ENCODE measurements around the gene NQO2. TPM values are rescaled to one million over a fixed set of nuclear protein-coding genes. Genes with fewer than 3 reads are reported as not detected.

The NQO2 gene, protein sequence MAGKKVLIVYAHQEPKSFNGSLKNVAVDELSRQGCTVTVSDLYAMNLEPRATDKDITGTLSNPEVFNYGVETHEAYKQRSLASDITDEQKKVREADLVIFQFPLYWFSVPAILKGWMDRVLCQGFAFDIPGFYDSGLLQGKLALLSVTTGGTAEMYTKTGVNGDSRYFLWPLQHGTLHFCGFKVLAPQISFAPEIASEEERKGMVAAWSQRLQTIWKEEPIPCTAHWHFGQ
- total RNA-seq: 10.5 and 33.9 TPM in 2 replicates

GRCh38 chr6:2999618-3000557 lies at the start of gene NQO2:
Gene NQO2 (plus strand): TSS chr6:2999894. CDS start chr6:3006553, 6,659 bp downstream.

DNA sequence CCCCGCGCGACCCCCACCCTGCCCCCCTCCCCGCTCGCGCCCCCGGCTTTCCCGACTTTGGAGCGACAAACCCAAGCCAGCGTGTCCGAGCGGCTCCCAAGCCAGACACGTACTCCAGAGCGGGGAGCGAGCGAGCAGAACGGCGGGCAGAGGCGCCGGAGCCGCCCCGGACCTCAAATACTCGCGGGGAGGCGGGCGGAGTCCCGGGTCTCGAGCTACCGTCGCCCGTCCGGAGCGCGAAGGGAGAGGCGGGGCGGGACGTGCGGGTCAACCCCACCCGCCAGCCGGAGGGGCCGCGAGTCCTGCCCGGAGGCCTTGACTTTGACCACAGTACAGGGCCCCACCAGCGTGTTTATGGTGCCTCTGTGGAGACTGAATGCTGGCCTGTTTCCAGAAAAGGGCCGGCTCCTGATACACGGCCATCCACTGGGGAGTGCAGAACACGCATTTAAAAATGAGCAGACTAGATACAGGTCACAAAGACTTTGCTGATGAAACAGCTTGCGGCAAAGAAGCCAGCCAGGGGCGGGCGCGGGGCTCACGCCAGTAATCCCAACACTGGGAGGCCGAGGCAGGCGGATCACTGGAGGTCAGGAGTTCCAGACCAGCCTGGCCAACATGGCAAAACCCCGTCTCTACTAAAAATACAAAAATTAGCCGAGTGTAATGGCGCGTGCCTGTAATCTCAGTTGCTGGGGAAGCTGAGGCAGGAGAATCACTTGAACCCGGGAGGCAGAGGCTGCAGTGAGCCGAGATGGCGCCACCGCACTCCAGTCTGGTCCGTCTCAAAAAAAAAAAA lies 28.1 kb upstream of the NQO2 start, which contains the start of gene SERPINB6:
SERPINB6 (minus strand) TSS at position 148 of the 799 bp plus-strand sequence. CDS start 12,235 bp downstream, outside the sequence.

DNA sequence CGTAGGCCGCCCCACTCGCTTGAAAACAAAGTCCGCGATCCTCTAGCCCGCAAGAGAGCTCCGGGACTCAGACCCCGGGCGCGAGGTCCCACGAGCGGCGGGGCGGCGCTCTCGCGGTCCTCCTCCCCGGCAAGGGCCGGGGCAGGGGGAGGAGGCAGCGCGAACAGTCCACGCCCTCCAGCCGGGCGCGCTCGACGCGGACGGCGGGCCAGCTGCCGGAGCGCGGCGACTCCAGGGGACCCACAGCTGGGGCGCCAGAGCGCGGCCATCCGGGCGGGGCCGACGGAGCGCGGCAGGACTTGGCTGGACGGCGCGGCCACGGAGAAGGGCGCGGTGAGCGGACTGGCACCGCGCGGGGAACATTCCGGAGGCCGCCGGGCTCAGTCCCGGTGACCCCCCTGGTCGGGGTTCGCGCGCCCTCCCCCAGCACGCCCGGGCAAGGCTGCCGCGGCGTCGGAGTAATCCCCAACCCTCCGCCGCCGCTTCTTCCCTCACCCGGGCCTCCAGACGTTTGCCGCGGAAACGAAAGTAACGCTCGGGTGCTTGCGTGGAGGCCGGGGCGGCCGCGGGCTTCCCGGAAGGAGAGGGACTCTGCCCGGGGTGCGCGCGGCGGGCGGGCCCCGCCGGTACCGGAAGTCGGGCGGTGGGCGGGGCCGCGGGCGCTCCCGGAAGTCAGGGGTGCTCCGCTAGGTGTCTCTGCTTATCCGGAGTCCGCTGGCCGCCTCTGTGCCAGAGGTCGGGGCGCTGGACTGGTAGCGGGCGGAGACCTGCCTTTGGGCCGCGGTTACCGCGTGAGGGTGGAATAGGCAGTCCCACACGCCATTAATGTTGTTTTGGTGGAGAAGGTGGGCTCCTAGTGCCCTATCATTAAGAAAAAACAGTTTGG lies 68.9 kb downstream of the NQO2 start, which contains the start of gene RIPK1:
RIPK1 (plus strand) TSS at position 166 of the 886 bp plus-strand sequence. CDS start 8,330 bp downstream, outside the sequence.

Other genes with a start within 250 kb of the NQO2 start
- gene MYLK4, start 249.0 kb upstream of the NQO2 start, total RNA-seq: 0.26 and 0.43 TPM in 2 replicates
- gene WRNIP1, start 234.5 kb upstream of the NQO2 start, total RNA-seq: 45.5 and 49.9 TPM in 2 replicates
- gene SERPINB1, start 158.0 kb upstream of the NQO2 start, total RNA-seq: 8.0 and 11.3 TPM in 2 replicates
- 1.8 and 4.9 TPM in 2 replicates for gene SERPINB9, start 96.6 kb upstream of the NQO2 start, total RNA-seq
- gene SERPINB6, start 28.3 kb upstream of the NQO2 start, total RNA-seq: 67.5 and 81.3 TPM in 2 replicates
- gene RIPK1, start 68.6 kb downstream of the NQO2 start, total RNA-seq: 18.9 and 20.3 TPM in 2 replicates
- gene BPHL, start 118.8 kb downstream of the NQO2 start, total RNA-seq: 8.2 and 18.9 TPM in 2 replicates
- 65.7 and 75.9 TPM in 2 replicates for gene TUBB2A, start 157.7 kb downstream of the NQO2 start, total RNA-seq
- gene TUBB2B, start 227.8 kb downstream of the NQO2 start, total RNA-seq: 3.9 and 5.1 TPM in 2 replicates

Measured in smooth muscle cell of the pulmonary artery (primary cell).